ENCODE measurements around the gene ADARB1.

ADARB1 gene

GRCh38 chr21:45166931-45167330, 92.6 kb downstream of the ADARB1 start (continued):
- TF ChIP-seq ZBTB48 (tag by site-specific recombination; IDR thresholded peaks at IDR 0.05) (no peak), ZNF274 (IDR thresholded peaks at IDR 0.05; ENCODE audit: low read length) (no peak), ZNF274 (tag by site-specific recombination; IDR thresholded peaks at IDR 0.05; ENCODE audit: borderline replicate concordance) (no peak), ZNF544 (tag by site-specific recombination; IDR thresholded peaks at IDR 0.05) (no peak), ZSCAN16 (tag by site-specific recombination; IDR thresholded peaks at IDR 0.05) (no peak), ZNF548 (tag by site-specific recombination; IDR thresholded peaks at IDR 0.05) (no peak), ZNF501 (tag by site-specific recombination; IDR thresholded peaks at IDR 0.05) (no peak), PRDM1 (tag by site-specific recombination; IDR thresholded peaks at IDR 0.05) (no peak), SP7 (tag by site-specific recombination; IDR thresholded peaks at IDR 0.05) (no peak), YY1 (tag by site-specific recombination; IDR thresholded peaks at IDR 0.05) (no peak), ZNF121 (tag by site-specific recombination; IDR thresholded peaks at IDR 0.05) (no peak), ZIC2 (tag by site-specific recombination; IDR thresholded peaks at IDR 0.05) (no peak)

GRCh38 chr21:45167796-45168222, 93.4 kb downstream of the ADARB1 start:
- no peak overlapping the region for H3K4me3 ChIP-seq (ENCODE audit: low read depth, low read length)
- no peaks in the 10 kb centered on the region for H3K36me3 ChIP-seq (ENCODE audit: control insufficient read depth in 2 of 2, insufficient read depth in 1 of 2, low read length in 2 of 2)
- H3K4me1 ChIP-seq (ENCODE audit: control insufficient read depth, insufficient read depth, low read length) = peaks cover 2% of the 10 kb centered on the region; the same call in 1 of the 2 replicates
- H3K9me3 ChIP-seq (ENCODE audit: control insufficient read depth, insufficient read depth, low read depth, low read length) = no peaks in the 10 kb centered on the region
- TF ChIP-seq ZNF791 (tag by site-specific recombination; IDR thresholded peaks at IDR 0.05) = no peak
- TF ChIP-seq GLIS2 (tag by site-specific recombination; IDR thresholded peaks at IDR 0.05) = no peak
- no peak for TF ChIP-seq ZSCAN30 (tag by site-specific recombination; IDR thresholded peaks at IDR 0.05)
- no peak for TF ChIP-seq SALL2 (tag by site-specific recombination; IDR thresholded peaks at IDR 0.05; ENCODE audit: borderline replicate concordance)
- TF ChIP-seq ZNF169 (tag by site-specific recombination; IDR thresholded peaks at IDR 0.05) = no peak
- TF ChIP-seq ZNF175 (tag by site-specific recombination; IDR thresholded peaks at IDR 0.05) = no peak
- no peak for TF ChIP-seq ZNF202 (tag by site-specific recombination; IDR thresholded peaks at IDR 0.05; ENCODE audit: borderline replicate concordance)
- TF ChIP-seq ZBTB10 (tag by site-specific recombination; IDR thresholded peaks at IDR 0.05) = no peak
- no peak for TF ChIP-seq KLF10 (tag by site-specific recombination; IDR thresholded peaks at IDR 0.05)
- TF ChIP-seq ZNF560 (tag by site-specific recombination; IDR thresholded peaks at IDR 0.05; ENCODE audit: borderline replicate concordance) = no peak
- no peak overlapping the region for H3K27ac ChIP-seq (ENCODE audit: extremely low read depth, low read depth, low read length)
- ChIA-PET CTCF (interaction anchor here (0.6 to 10.3 kb wide), 3 partner anchors 22 to 272 kb away, joined by 4 to 100 read pairs (median 4); no protein-coding TSS in a partner anchor), POLR2A (no interaction called here)

GRCh38 chr21:45168522-45168921, 94.1 kb downstream of the ADARB1 start:
- POLR2A ChIA-PET = no interaction called here
- H3K27ac ChIP-seq (ENCODE audit: extremely low read depth, low read depth, low read length) = no peak overlapping the region
- H3K36me3 ChIP-seq (ENCODE audit: control insufficient read depth in 2 of 2, insufficient read depth in 1 of 2, low read length in 2 of 2) = no peaks in the 10 kb centered on the region
- CTCF ChIA-PET = interaction anchor here (0.6 to 10.3 kb wide), 2 partner anchors 23 to 29 kb away, joined by 4 to 100 read pairs; no protein-coding TSS in a partner anchor
- TF ChIP-seq ZNF549 (tag by site-specific recombination; IDR thresholded peaks at IDR 0.05) (no peak), ZNF654 (tag by site-specific recombination; IDR thresholded peaks at IDR 0.05; ENCODE audit: low read depth) (no peak), KLF16 (tag by site-specific recombination; IDR thresholded peaks at IDR 0.05) (no peak), ELK4 (IDR thresholded peaks at IDR 0.05; ENCODE audit: borderline replicate concordance, low read depth, low read length) (no peak)
- no peaks in the 10 kb centered on the region for H3K9me3 ChIP-seq (ENCODE audit: control insufficient read depth, insufficient read depth, low read depth, low read length)
- no peak overlapping the region for H3K4me3 ChIP-seq (ENCODE audit: low read depth, low read length)
- peaks cover 2% of the 10 kb centered on the region; the same call in 1 of the 2 replicates for H3K4me1 ChIP-seq (ENCODE audit: control insufficient read depth, insufficient read depth, low read length)
